ENCODE results near the gene IRS1. TPM values are rescaled to one million over a fixed set of nuclear protein-coding genes. Genes with fewer than 3 reads are reported as not detected.

The IRS1 gene
- total and polyA plus RNA-seq, 12 donors = 10.0 to 55.7 (median 25.0) TPM

DNA sequence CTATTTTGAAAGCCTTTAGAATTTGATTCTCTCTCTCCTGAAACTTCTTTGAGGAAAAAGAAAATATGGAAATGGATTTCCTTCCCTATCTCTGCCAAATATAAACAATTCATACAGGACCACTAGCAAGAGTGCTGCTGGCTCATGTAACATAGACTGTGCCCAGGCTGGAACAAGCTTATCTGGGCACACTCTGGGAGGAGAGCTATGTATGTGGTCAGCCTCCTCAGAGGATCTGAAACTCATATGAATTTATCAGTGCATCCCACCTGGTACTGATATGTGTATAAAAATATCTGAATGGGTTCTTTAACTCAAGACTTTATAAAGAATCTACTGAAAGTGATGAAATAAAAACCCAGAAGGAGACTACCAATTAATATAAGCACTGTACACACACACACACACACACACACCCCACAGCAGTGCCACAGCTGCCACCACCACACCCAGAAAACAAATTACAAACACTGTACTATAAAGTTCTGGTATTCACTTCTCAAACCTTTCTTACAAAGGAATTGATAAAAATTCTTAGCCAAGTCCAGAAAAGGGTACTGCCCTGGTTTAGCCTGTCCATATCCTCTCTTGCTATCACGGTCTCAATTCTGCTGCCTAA lies 115.6 kb downstream of the IRS1 start:
- H3K36me3 ChIP-seq (replicated peaks in 1 of 2) = no peaks in the 10 kb centered on the region
- no peak overlapping the region for H3K4me3 ChIP-seq
- TF ChIP-seq, protein P1, sequence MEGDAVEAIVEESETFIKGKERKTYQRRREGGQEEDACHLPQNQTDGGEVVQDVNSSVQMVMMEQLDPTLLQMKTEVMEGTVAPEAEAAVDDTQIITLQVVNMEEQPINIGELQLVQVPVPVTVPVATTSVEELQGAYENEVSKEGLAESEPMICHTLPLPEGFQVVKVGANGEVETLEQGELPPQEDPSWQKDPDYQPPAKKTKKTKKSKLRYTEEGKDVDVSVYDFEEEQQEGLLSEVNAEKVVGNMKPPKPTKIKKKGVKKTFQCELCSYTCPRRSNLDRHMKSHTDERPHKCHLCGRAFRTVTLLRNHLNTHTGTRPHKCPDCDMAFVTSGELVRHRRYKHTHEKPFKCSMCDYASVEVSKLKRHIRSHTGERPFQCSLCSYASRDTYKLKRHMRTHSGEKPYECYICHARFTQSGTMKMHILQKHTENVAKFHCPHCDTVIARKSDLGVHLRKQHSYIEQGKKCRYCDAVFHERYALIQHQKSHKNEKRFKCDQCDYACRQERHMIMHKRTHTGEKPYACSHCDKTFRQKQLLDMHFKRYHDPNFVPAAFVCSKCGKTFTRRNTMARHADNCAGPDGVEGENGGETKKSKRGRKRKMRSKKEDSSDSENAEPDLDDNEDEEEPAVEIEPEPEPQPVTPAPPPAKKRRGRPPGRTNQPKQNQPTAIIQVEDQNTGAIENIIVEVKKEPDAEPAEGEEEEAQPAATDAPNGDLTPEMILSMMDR (IDR thresholded peaks at IDR 0.05) = no peak
- no peak for TF ChIP-seq POLR2A (IDR thresholded peaks at IDR 0.05)
- no peaks in the 10 kb centered on the region for H3K4me1 ChIP-seq (replicated peaks in 1 of 2)
- 87 to 100% (median 94%) methylated on average over 1 of the region's 1 CpG for WGBS, 4 donors
- no peaks in the 10 kb centered on the region for H3K27me3 ChIP-seq
- intact Hi-C loops (cut with DNase I) = no loop called here
- DNase-seq = no peak
- H3K27ac ChIP-seq = no peak overlapping the region
- no peaks in the 10 kb centered on the region for H3K9me3 ChIP-seq (replicated peaks in 1 of 3)

DNA sequence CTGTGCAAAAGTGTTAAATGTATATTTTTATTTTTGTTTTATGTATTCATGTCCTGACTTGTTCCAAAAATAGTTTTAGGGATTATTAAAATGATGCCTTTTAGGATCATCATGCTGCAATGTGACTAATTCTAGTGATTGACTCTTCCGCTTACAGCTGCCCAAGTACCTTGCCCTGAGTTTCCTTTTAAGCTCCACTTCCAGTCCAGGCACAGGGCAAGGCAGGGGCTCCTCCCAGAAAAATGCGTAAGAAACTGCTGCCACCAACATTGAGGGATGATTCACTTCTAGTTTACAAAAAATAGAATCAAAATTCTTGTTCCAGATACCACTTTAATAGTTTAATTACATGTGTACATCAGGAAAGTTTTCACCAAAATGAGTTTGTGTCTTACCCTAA lies 116.4 kb downstream of the IRS1 start:
- 56 to 66% (median 63%) methylated on average over 2 of the region's 2 CpGs for WGBS, 4 donors
- peak in 5 of 7 donors; percentile 26 to 39 (median 34) for DNase-seq
- Histone ChIP-seq H3K4me3 (no peak overlapping the region), H3K4me1 (replicated peaks in 1 of 2) (no peaks in the 10 kb centered on the region), H3K9me3 (replicated peaks in 1 of 3) (no peaks in the 10 kb centered on the region), H3K36me3 (replicated peaks in 1 of 2) (no peaks in the 10 kb centered on the region), H3K27me3 (no peaks in the 10 kb centered on the region), H3K27ac (no peak overlapping the region)
- intact Hi-C loops (cut with DNase I) = no loop called here
- TF ChIP-seq, protein P1 (IDR thresholded peaks at IDR 0.05) = no peak
- TF ChIP-seq POLR2A (IDR thresholded peaks at IDR 0.05) = no peak

Other genes with a start within 250 kb of the IRS1 start
- 10 to 100 TPM in 8 of 9 donors, 1 to 10 TPM in 1; 6.0 to 47.8 (median 32.1) TPM for gene RHBDD1, start 36.2 kb upstream of the IRS1 start, total RNA-seq
- gene RHBDD1, start 36.2 kb upstream of the IRS1 start, polyA plus RNA-seq = 10 to 100 TPM in 1 of 3 donors, 1 to 10 TPM in 2; 3.9 to 28.7 (median 4.8) TPM